HFFc6 (cell line): ENCODE results near the gene YPEL1. TPM values are rescaled to one million over a fixed set of nuclear protein-coding genes. Genes with fewer than 3 reads are reported as not detected.

Source experiments
- DNase-seq: peaks from one replicate; pipeline ENCODE4 v3.0.0-alpha.2; 2018
- H3K27ac Mint-ChIP-seq: 2 replicates; pipeline ENCODE4 v1.8.0; 2020; ENCODE audit warnings: mild to moderate bottlenecking, mixed read lengths
- H3K27me3 Mint-ChIP-seq: 2 replicates; pipeline ENCODE4 v1.8.0; 2021; ENCODE audit warnings: mild to moderate bottlenecking, moderate library complexity, mixed read lengths; ENCODE audit not compliant: insufficient read depth
- H3K36me3 Mint-ChIP-seq: 2 replicates; pipeline ENCODE4 v1.8.0; 2021; ENCODE audit warnings: low read depth, mixed read lengths
- H3K4me1 Mint-ChIP-seq: 2 replicates; pipeline ENCODE4 v1.8.0; 2020; ENCODE audit warnings: low read depth, mixed read lengths
- H3K4me3 Mint-ChIP-seq: 2 replicates; pipeline ENCODE4 v1.8.0; 2020; ENCODE audit warnings: mild to moderate bottlenecking, moderate library complexity, mixed read lengths
- H3K9me3 Mint-ChIP-seq: 2 replicates; pipeline ENCODE4 v1.8.0; 2020; ENCODE audit warnings: mild to moderate bottlenecking, mixed read lengths
- total RNA-seq, 6 experiments: library from RNA; stranded (reverse); fragmentation: NEBNext Ultra II Directional; extraction: Animal tissue kit (Norgen Biotek cat#: 25700); gene quantifications; 2 replicates in 1 of 6; 3 replicates in 5 of 6; pipeline ENCODE4 v1.2.3, GENCODE V29; 2021
- TF ChIP-seq, protein P1 (sequence below): fragments of 200-600 bp; sonication (generic); IDR thresholded peaks from 2 replicates; pipeline ENCODE4 v1.5.0; 2021; ENCODE audit warnings: antibody characterized with exemption, mild to moderate bottlenecking

The YPEL1 gene
- total RNA-seq, 6 experiments from 2014 or later, result 0.17 to 0.38 (median 0.20) TPM; not detected in 1

DNA sequence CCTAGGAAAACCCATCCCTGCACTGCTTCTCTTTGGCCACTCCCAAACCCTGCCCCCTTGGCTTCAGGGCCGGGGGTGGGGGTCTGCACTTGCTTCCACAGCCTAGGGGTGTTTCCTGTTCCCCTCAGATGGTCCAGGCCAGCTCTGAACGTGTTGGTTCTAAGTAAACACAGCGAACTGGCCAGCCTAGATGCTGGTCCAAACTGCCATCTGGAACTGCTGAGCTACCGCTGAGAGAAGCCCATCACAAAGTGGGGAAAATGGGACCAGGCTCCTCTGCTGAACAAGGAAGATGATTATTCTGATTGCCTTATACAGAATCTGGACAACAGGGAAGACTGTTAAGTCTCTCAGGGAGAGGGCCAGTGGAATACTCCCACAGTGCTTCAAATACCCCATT, 23.5 kb upstream of the YPEL1 start:
- DNase-seq, result no peak
- H3K36me3 Mint-ChIP-seq, result peaks cover 22% of the 10 kb centered on the region
- TF ChIP-seq, protein P1, sequence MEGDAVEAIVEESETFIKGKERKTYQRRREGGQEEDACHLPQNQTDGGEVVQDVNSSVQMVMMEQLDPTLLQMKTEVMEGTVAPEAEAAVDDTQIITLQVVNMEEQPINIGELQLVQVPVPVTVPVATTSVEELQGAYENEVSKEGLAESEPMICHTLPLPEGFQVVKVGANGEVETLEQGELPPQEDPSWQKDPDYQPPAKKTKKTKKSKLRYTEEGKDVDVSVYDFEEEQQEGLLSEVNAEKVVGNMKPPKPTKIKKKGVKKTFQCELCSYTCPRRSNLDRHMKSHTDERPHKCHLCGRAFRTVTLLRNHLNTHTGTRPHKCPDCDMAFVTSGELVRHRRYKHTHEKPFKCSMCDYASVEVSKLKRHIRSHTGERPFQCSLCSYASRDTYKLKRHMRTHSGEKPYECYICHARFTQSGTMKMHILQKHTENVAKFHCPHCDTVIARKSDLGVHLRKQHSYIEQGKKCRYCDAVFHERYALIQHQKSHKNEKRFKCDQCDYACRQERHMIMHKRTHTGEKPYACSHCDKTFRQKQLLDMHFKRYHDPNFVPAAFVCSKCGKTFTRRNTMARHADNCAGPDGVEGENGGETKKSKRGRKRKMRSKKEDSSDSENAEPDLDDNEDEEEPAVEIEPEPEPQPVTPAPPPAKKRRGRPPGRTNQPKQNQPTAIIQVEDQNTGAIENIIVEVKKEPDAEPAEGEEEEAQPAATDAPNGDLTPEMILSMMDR, result no peak
- peaks cover 38% of the 10 kb centered on the region for H3K4me1 Mint-ChIP-seq
- H3K27ac Mint-ChIP-seq, result no peak overlapping the region
- peaks cover 10% of the 10 kb centered on the region for H3K27me3 Mint-ChIP-seq
- no peak overlapping the region for H3K4me3 Mint-ChIP-seq
- no peaks in the 10 kb centered on the region for H3K9me3 Mint-ChIP-seq

DNA sequence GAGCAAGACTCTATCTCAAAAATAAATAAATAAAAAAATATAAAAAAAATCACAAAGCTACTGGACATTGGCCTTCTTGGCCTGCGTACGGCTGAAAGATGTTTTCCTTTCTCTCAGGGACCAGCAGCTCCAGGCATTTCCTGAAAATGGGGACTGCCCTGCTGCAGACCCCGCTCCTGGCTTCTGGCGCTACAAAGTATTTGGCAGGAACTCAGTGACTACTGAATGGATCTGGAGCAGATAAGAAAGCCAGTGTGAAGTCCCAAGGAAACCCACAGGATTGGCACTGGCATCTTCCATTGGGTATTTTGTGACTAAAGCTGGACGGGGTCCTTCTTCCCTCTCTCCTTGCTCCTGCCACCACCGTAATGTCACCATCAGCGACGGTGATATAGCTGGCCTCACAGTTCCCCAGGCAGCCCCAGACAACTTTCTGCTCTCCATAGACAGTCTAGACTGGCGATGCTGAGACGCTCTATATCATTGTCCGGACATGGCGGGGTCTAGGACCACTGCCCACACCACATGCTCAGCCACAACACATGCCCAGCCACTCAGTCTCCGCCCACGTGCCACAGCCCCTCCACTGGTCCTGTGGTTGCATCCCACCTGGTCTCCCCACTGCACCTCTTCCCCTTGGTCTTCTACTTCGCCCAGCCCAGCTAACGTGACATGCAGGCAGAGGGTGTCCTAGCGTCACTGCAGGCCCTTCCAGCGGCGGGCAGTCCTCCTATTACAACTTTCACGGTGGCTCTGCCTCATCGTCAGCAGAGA, 22.7 kb upstream of the YPEL1 start:
- H3K4me1 Mint-ChIP-seq, result peaks cover 39% of the 10 kb centered on the region
- H3K4me3 Mint-ChIP-seq, result no peak overlapping the region
- H3K9me3 Mint-ChIP-seq, result no peaks in the 10 kb centered on the region
- TF ChIP-seq, protein P1, result no peak
- no peak overlapping the region; the same call in 1 of the 2 replicates for H3K27ac Mint-ChIP-seq
- peaks cover 17% of the 10 kb centered on the region for H3K36me3 Mint-ChIP-seq
- no peak for DNase-seq
- peaks cover 11% of the 10 kb centered on the region for H3K27me3 Mint-ChIP-seq

DNA sequence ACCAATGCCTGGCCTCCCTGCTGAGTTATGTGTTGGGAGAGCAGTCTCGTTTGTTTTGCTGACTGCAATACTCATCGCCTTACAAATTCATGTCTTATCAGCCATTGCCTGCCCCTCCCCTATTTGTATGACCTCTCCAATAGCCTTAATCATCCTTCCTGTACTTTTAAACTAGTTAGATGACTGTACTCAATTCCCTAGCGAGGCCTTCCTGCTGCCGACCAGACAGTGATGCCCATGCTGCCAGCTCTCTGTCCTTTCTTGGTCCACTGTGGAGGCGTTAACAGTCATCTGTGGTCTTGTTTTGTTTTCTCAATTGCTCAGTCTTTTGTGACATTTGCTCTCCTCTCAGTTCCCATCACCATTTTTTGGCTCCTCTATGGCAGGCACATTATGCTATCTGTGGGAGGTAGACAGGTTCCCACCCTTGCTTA, 20.3 kb upstream of the YPEL1 start:
- H3K27me3 Mint-ChIP-seq, result peaks cover 11% of the 10 kb centered on the region
- peak overlapping the region; percentile 71 for H3K4me3 Mint-ChIP-seq
- peak; percentile 74 for DNase-seq
- no peaks in the 10 kb centered on the region for H3K9me3 Mint-ChIP-seq
- H3K36me3 Mint-ChIP-seq, result peaks cover 11% of the 10 kb centered on the region
- TF ChIP-seq, protein P1, result no peak
- peaks cover 31% of the 10 kb centered on the region for H3K4me1 Mint-ChIP-seq
- H3K27ac Mint-ChIP-seq, result peak overlapping the region; percentile 76

DNA sequence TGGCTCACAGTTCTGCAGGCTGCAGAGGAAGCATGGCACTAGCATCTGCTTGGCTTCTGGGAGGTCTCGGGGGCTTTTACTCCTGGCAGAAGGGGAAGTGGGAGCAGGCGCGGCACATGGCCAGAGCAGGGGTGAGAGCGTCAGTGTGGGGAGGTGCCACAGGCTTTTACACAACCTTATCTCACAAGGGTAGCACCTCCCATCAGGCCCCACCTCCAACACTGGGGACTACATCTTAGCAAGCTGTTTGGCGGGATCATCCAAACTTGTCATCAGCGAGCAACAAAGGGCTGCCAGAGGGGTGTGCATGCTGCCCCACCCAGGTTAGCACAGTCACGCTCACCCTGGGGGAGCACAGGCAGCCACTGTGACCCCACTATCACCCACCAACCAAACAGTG, 18.9 kb upstream of the YPEL1 start:
- TF ChIP-seq, protein P1, result no peak
- peaks cover 11% of the 10 kb centered on the region for H3K36me3 Mint-ChIP-seq
- peak overlapping the region; percentile 76; the same call in 1 of the 2 replicates for H3K27ac Mint-ChIP-seq
- peaks cover 25% of the 10 kb centered on the region for H3K4me1 Mint-ChIP-seq
- peak overlapping the region; percentile 71 for H3K4me3 Mint-ChIP-seq
- H3K27me3 Mint-ChIP-seq, result peaks cover 13% of the 10 kb centered on the region
- no peak for DNase-seq
- H3K9me3 Mint-ChIP-seq, result no peaks in the 10 kb centered on the region

DNA sequence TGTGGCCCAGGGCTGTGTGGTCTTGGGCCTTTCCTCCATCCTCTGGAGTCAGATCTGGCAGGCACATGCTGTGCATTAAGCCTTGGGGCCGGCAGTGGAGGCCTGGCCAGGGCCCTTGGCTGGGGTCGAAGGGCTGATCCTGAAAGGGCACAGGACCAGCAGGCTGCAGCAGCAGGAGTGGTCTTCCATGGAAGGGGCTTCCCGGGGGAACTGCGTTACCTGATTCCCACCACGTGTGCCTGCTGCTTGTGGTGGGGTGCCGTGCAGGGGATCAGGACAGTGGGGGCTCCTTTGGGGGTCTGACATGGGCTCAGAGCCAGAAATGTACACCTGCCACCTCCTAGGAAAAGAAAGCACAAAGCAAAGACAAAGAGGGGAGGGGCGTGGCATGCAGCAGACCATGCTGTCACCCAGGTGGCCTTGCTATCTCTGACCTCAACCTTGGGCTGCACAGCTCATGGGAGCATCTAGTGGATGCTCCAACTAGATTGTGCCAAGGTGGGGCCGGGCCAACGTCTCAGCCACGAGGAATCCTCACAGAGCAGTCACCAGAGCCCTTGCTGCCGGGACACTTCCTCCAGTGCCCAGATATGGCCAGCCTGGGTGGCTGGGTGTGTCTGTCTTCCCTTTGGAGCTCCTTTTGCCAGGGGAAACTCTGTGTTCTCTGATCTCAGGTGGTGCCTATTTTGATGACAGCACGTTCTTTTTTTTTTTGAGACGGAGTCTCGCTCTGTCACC, 17.9 kb upstream of the YPEL1 start:
- Mint-ChIP-seq H3K27ac (no peak overlapping the region), H3K9me3 (no peaks in the 10 kb centered on the region), H3K27me3 (peaks cover 13% of the 10 kb centered on the region), H3K4me1 (peaks cover 25% of the 10 kb centered on the region), H3K36me3 (peaks cover 5% of the 10 kb centered on the region), H3K4me3 (no peak overlapping the region; the same call in 1 of the 2 replicates)
- TF ChIP-seq, protein P1, result no peak
- no peak for DNase-seq
